Central memory CD8-positive, alpha-beta T cell (primary cell): Measurements from ENCODE around the gene SELENOP.

Source experiments
- ATAC-seq: fragments of 150-1000 bp; cut with Tn5 transposase; replicated peaks from 2 replicates; pipeline ENCODE4 v1.10.0; 2022; ENCODE audit warnings: mild to moderate bottlenecking, moderate FRiP score, moderate number of reproducible peaks; ENCODE audit not compliant: poor library complexity, severe bottlenecking; ENCODE audit errors: extremely low read depth
- DNase-seq, 2 donors: peaks; one replicate each; pipeline ENCODE4 v3.0.0; 2021; ENCODE audit warnings: low spot score in 2 of 2
- H3K27ac Mint-ChIP-seq: one replicate; pipeline ENCODE4 v1.8.0; 2022; ENCODE audit warnings: low read depth, mild to moderate bottlenecking, moderate library complexity, mixed read lengths
- H3K27me3 Mint-ChIP-seq: one replicate; pipeline ENCODE4 v1.8.0; 2022; ENCODE audit warnings: mixed read lengths
- H3K36me3 Mint-ChIP-seq: one replicate; pipeline ENCODE4 v1.8.0; 2022; ENCODE audit warnings: mild to moderate bottlenecking, moderate library complexity, mixed read lengths; ENCODE audit not compliant: insufficient read depth
- H3K4me1 Mint-ChIP-seq: one replicate; pipeline ENCODE4 v1.8.0; 2022; ENCODE audit warnings: mixed read lengths
- H3K4me3 Mint-ChIP-seq: one replicate; pipeline ENCODE4 v1.8.0; 2022; ENCODE audit warnings: mild to moderate bottlenecking, moderate library complexity, mixed read lengths
- H3K9me3 Mint-ChIP-seq: one replicate; pipeline ENCODE4 v1.8.0; 2022; ENCODE audit warnings: mixed read lengths

Gene SELENOP

DNA sequence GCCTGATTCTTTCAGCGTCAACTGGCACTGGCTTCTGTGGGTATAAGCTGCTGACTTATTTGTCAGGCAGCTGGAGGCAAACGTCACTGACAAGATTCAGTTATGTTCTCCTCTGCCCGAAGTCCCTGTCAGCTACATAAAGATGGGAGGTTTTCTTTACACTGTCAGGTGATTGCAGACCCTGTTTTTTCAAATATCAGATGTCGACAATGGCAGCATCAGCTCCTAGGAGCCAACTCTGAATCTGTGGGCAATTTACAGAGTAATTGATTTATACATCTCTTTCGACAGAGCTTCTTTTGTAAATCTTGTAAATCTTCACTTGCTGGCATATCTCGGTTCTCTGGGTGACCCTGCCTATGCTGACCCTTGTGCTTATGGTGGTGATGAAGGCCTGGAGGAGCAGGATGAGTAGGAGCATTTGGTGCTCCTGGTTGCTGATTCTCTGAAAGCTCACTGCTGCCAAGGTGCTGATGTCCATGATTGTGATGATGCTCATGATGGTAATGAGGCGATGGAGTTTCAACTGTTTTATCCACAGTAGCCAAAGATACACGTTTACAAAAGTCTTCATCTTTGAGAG, 10.9 kb downstream of the SELENOP start:
- no peak for ATAC-seq
- Mint-ChIP-seq H3K9me3 (no peaks in the 10 kb centered on the region), H3K27ac (no peak overlapping the region), H3K4me1 (no peaks in the 10 kb centered on the region), H3K36me3 (peaks cover 4% of the 10 kb centered on the region), H3K4me3 (no peak overlapping the region), H3K27me3 (no peaks in the 10 kb centered on the region)
- DNase-seq = no peak

DNA sequence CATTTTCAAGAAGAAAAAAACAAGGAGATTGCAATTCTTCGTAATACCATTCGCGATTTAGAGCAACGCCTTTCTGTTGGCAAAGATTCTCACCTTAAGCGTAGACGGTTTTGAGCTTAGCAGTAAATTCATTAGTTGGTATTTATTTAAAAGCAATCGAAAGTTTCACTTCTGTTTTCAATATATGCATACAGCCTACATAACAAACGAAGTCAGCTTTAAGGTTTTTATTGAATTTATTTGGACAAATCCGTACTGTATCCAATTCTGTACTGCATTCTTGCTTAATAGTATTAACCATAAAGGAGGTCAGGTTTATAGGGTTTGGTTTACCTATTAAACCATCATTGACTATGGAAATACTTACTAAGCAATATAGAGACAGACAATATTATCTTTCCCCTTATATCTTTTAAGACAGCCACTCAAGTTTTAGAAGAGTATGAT, 12.0 kb downstream of the SELENOP start:
- H3K27ac Mint-ChIP-seq = no peak overlapping the region
- no peaks in the 10 kb centered on the region for H3K9me3 Mint-ChIP-seq
- no peak overlapping the region for H3K4me3 Mint-ChIP-seq
- H3K4me1 Mint-ChIP-seq = no peaks in the 10 kb centered on the region
- H3K36me3 Mint-ChIP-seq = peaks cover 4% of the 10 kb centered on the region
- DNase-seq (no peak), ATAC-seq (no peak)
- no peaks in the 10 kb centered on the region for H3K27me3 Mint-ChIP-seq

DNA sequence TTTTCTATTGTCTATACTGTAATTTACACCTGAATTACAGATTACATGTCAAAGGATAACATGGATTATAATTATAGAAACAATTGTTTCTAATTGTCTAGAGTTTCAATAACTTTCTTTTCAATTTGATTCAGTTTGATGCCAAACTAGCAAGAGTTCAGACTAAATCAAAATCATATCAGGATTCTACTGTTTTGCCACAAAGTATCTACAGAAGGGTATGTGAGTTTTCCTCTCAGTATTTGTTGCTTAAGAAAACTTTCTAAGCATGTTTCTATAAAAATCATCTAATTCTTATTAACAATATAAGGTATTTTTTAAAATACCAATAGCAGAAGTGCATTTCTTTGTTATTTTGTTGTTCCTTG, 12.5 kb downstream of the SELENOP start:
- Mint-ChIP-seq H3K27me3 (no peaks in the 10 kb centered on the region), H3K9me3 (no peaks in the 10 kb centered on the region), H3K27ac (no peak overlapping the region), H3K4me1 (no peaks in the 10 kb centered on the region), H3K4me3 (no peak overlapping the region), H3K36me3 (peaks cover 4% of the 10 kb centered on the region)
- ATAC-seq = no peak
- DNase-seq = no peak

DNA sequence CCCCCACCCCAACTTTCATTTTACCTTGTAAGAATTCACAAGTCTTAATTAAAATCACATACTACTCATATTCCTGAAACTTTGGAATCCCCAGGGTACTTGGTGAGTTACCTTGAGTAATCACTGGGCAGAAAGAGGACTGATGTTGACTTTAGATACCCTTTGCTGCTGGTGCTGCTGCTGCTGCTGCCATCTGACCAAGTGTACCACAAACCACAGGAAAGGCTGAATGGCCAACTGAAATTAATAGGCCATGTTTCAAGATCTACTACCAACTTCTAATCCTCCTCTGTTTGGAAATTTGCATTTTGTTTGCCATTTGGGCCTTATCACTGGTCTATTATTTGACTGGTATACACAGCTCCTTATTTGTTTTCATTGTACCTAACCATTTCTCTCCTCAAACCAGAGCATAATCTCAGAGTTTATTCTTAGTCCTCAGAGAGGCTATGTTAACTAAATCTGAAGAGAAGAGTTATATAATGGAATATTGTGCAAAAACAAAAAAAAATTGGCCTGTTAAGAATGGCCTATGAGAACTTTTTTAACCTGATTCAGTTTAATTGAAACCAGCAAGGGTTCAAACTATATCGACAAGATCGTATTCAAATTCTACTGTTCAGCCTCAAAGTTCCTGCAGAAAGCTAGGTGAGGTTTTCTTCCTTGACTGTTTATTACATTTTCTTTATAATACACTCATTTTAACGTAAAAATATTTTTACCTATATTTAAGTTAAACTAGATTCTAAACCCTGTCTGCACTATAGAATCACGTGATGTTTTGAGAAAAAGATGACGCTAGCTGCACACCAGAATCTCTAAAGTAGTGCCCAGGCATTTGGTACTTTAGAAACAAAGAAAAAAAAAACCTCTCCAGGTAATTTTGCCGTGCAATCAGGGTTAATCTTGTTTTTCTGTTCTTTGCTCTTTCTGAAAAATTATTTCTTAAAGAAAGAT, 13.1 kb downstream of the SELENOP start:
- no peaks in the 10 kb centered on the region for H3K9me3 Mint-ChIP-seq
- H3K27ac Mint-ChIP-seq = no peak overlapping the region
- no peak for DNase-seq
- no peaks in the 10 kb centered on the region for H3K4me1 Mint-ChIP-seq
- H3K36me3 Mint-ChIP-seq = peaks cover 4% of the 10 kb centered on the region
- no peaks in the 10 kb centered on the region for H3K27me3 Mint-ChIP-seq
- no peak overlapping the region for H3K4me3 Mint-ChIP-seq
- ATAC-seq = no peak

DNA sequence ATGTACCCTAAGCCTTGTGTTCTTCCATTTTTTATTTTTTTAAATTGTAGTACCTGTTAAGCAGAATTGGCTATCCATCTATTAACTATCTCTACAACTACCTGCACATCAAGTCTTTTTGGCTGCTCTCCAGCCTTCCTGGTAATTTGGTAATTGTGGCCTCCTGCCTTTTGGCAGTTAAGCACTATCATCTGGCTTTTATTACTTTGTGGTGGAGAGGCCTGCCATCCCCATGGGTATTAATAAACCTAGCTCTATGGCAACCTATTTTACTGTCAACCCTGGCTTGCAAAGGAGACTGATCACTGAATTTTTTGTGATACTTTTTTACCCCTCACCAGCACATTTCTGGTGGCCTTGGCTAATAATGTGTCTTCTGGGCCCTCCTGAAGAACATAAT, 20.5 kb downstream of the SELENOP start:
- H3K4me3 Mint-ChIP-seq = no peak overlapping the region

DNA sequence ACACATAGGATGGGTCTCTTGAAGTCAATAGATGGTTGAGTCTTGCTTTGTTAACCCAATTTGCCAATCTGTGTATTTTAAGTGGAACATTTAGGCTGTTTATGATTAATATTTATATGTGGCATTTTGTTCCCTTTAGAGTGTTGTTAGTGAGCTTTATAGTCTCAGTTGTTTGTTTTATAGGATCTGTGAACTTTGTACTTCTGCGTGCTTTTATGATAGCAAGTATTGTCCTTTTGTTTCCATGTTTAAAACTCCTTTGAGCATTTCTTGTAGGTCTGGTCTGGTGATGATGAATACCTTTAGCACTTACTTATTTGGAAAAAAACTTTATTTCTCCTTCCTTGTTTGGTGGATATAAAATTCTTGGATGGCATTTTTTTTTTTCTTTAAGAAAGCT, 23.8 kb downstream of the SELENOP start:
- ATAC-seq (no peak), DNase-seq (no peak)
- no peaks in the 10 kb centered on the region for H3K4me1 Mint-ChIP-seq
- no peak overlapping the region for H3K27ac Mint-ChIP-seq
- no peaks in the 10 kb centered on the region for H3K27me3 Mint-ChIP-seq
- no peaks in the 10 kb centered on the region for H3K36me3 Mint-ChIP-seq
- peaks cover 20% of the 10 kb centered on the region for H3K9me3 Mint-ChIP-seq
- no peak overlapping the region for H3K4me3 Mint-ChIP-seq

More for the DNA sequence above, 20.5 kb downstream of the SELENOP start:
- no peaks in the 10 kb centered on the region for H3K4me1 Mint-ChIP-seq
- no peak overlapping the region for H3K27ac Mint-ChIP-seq
- peaks cover 20% of the 10 kb centered on the region for H3K9me3 Mint-ChIP-seq
- ATAC-seq (no peak), DNase-seq (no peak)
- H3K36me3 Mint-ChIP-seq = no peaks in the 10 kb centered on the region
- H3K27me3 Mint-ChIP-seq = no peaks in the 10 kb centered on the region

DNA sequence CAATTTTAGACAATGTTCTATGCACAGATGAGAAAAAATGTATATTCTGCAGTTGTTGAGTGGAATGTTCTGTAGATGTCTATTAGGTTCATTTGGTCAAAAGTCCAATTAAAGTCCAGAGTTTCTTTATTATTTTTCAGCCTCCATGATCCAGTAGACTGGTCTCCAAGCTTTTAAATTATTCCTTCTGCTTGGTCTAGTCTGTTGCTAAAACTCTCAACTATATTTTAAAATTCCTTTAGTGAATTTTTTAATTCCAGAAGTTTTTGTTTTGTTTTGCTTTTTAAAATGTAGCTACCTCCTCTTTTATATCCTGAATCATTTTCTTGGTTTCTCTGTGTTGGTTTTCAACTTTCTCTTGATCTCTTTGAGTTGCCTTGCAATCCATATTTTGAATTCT, 24.6 kb downstream of the SELENOP start:
- Mint-ChIP-seq H3K4me3 (no peak overlapping the region), H3K36me3 (no peaks in the 10 kb centered on the region), H3K4me1 (no peaks in the 10 kb centered on the region), H3K27me3 (no peaks in the 10 kb centered on the region), H3K9me3 (peaks cover 20% of the 10 kb centered on the region), H3K27ac (no peak overlapping the region)
- DNase-seq (no peak), ATAC-seq (no peak)

DNA sequence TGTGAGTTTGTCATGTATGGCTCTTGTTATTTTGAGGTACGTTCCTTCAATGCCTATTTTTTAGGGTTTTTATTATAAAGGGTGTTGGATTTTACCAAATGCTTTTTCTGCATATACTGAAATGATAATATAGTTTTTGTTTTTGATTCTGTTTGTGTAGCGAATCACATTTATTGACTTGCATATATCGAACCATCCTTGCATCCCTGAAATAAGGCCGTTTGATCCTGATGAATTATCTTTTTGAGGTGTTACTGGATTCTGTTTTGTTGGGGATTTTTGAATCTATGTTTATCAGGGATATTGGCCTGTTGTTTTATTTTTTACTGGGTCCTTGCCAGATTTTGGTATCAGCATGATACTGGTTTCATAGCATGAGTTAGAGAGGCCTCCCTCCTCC, 25.9 kb downstream of the SELENOP start:
- Mint-ChIP-seq H3K27ac (no peak overlapping the region), H3K4me1 (no peaks in the 10 kb centered on the region)

DNA sequence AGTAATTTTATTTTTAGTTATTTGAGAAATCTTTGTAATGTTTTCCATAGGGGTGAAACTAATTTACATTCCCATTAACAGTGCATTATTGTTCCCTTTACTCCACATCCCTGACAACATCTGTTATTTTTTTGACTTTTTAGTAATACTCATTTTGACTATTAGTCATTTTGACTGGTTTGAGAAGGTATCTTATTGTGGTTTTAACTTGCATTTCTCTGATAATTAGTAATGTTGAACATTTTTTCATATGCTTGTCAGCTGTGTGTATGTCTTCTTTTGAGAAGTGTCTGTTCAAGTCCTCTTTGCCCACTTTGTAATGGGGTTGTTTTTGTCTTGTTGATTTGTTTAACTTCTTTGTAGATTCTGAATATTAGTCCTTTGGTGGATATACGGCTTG, 27.6 kb downstream of the SELENOP start:
- ATAC-seq = no peak
- no peak overlapping the region for H3K4me3 Mint-ChIP-seq
- no peak for DNase-seq
- no peaks in the 10 kb centered on the region for H3K36me3 Mint-ChIP-seq
- H3K27ac Mint-ChIP-seq = no peak overlapping the region
- peaks cover 18% of the 10 kb centered on the region for H3K9me3 Mint-ChIP-seq
- no peaks in the 10 kb centered on the region for H3K27me3 Mint-ChIP-seq
- peaks cover 1% of the 10 kb centered on the region for H3K4me1 Mint-ChIP-seq

More for the DNA sequence above, 25.9 kb downstream of the SELENOP start:
- no peaks in the 10 kb centered on the region for H3K36me3 Mint-ChIP-seq
- ATAC-seq = no peak
- H3K27me3 Mint-ChIP-seq = no peaks in the 10 kb centered on the region
- no peak overlapping the region for H3K4me3 Mint-ChIP-seq
- no peak for DNase-seq
- peaks cover 20% of the 10 kb centered on the region for H3K9me3 Mint-ChIP-seq

DNA sequence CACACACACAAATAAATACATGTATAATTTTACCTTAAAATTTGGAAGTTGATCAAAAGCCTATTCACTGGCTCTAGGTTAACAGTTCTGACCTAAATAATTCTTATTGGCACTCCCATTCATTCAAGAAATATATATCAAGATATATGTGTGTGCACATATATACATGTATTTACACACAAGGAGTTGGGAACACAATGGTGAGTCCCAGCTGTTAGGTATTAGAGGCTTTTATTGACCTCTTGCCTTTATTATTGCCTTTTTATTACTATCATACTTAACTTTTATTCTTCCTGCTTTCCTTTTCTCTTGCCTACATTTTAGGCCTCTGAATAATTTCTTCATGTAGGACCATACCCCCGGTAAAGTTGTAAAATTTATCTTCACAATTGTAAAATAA, 30.1 kb downstream of the SELENOP start:
- ATAC-seq = no peak
- no peaks in the 10 kb centered on the region for H3K27me3 Mint-ChIP-seq

DNA sequence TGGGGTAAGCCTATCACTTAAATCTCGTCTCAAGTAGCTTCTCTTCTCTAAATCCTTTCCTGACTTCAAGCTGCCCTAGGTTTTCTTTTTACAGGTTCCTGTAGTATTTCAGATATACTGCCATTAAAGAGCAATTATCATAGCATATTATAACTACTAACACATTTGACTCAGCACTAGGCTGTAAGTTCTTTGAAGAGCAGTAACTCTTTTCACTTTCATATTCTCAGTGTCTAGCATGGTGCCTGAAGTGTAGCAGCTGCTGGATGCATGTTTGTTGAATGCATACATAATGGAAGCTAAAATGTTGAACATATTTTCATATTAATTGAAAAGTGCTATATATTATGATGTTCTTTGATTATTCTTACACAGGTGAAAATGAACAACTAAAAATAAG, 32.6 kb downstream of the SELENOP start:
- Mint-ChIP-seq H3K27me3 (no peaks in the 10 kb centered on the region), H3K9me3 (no peaks in the 10 kb centered on the region), H3K4me1 (peaks cover 9% of the 10 kb centered on the region), H3K4me3 (no peak overlapping the region), H3K36me3 (no peaks in the 10 kb centered on the region), H3K27ac (no peak overlapping the region)
- no peak for DNase-seq
- ATAC-seq = no peak

More for the DNA sequence above, 30.1 kb downstream of the SELENOP start:
- H3K27ac Mint-ChIP-seq = no peak overlapping the region
- no peaks in the 10 kb centered on the region for H3K36me3 Mint-ChIP-seq
- peaks cover 4% of the 10 kb centered on the region for H3K9me3 Mint-ChIP-seq
- no peak for DNase-seq
- no peak overlapping the region for H3K4me3 Mint-ChIP-seq
- peaks cover 9% of the 10 kb centered on the region for H3K4me1 Mint-ChIP-seq

DNA sequence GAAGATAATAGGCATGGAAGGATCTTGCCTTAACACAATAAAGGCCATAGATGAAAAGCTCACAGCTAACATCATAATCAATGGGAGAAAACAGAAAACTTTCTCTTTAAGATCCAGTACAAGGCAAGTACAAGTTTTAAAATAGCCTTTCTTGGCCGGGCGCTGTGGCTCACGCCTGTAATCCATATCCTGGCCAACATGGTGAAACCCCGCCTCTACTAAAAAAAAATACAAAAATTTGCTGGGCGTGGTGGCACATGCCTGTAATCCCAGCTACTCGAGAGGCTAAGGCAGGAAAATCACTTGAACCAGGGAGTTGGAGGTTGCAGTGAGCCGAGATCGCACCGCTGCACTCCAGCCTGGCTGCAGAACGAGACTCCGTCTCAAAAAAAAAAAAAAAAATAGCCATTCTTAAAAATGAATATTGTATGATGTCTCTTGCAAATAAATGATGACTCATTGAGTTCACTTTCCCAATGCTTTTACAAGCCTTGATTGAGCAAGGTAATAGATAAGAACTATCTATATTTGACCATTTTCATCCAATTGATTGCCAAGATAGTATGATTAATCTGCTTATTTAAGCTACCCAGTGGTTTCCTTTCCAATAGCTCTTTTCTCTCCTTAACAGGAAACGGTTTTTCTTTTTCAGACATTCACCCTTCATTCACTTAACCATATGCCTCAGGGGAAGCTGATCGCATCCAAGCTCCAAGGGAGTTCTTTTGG, 39.3 kb downstream of the SELENOP start:
- ATAC-seq = no peak
- H3K27ac Mint-ChIP-seq = no peak overlapping the region
- no peak overlapping the region for H3K4me3 Mint-ChIP-seq
- H3K4me1 Mint-ChIP-seq = no peaks in the 10 kb centered on the region
- H3K9me3 Mint-ChIP-seq = no peaks in the 10 kb centered on the region
- no peaks in the 10 kb centered on the region for H3K36me3 Mint-ChIP-seq
- peaks cover 14% of the 10 kb centered on the region for H3K27me3 Mint-ChIP-seq
- DNase-seq = no peak
